ENCODE measurements around the gene BMP5.

DNA sequence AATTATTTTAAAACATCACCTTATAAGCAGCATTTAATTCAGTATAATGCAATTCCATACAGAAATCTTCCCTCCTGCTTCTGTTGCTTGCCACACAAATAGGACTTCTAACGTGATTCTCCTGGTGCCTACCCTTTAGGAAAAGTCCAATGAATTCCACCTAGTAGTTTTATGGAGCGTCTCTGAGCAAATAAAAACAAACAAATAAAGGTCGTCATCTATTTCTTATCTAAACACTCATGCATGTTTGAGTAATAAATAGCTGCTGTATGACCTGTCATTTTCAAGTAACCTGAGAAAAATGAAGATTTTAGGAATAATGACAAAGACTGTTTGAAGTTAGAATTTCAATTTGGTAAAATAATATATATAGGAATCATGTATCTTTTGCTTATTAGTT is 102.7 kb downstream of the BMP5 start:
- TF ChIP-seq, protein P1, sequence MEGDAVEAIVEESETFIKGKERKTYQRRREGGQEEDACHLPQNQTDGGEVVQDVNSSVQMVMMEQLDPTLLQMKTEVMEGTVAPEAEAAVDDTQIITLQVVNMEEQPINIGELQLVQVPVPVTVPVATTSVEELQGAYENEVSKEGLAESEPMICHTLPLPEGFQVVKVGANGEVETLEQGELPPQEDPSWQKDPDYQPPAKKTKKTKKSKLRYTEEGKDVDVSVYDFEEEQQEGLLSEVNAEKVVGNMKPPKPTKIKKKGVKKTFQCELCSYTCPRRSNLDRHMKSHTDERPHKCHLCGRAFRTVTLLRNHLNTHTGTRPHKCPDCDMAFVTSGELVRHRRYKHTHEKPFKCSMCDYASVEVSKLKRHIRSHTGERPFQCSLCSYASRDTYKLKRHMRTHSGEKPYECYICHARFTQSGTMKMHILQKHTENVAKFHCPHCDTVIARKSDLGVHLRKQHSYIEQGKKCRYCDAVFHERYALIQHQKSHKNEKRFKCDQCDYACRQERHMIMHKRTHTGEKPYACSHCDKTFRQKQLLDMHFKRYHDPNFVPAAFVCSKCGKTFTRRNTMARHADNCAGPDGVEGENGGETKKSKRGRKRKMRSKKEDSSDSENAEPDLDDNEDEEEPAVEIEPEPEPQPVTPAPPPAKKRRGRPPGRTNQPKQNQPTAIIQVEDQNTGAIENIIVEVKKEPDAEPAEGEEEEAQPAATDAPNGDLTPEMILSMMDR (conservative IDR thresholded peaks at IDR 0.05; ENCODE audit: low read length), result no peak
- TF ChIP-seq EZH2phosphoT487 (IDR thresholded peaks at IDR 0.05; ENCODE audit: borderline replicate concordance), result no peak
